Measurements from ENCODE around the gene PRPF6. TPM values are rescaled to one million over a fixed set of nuclear protein-coding genes. Genes with fewer than 3 reads are reported as not detected.

PRPF6 gene
- total RNA-seq, 2 donors from 2014 or later = 42.3 to 52.1 TPM

- Histone ChIP-seq H3K4me1 (peaks cover 7% of the 10 kb centered on the region), H3K27ac (no peak overlapping the region), H3K4me3 (no peak overlapping the region), H3K27me3 (no peaks in the 10 kb centered on the region), H3K36me3 (replicated peaks in 1 of 2; ENCODE audit: insufficient read depth in 1 of 2, low read depth in 2 of 2) (peaks cover 11 to 41% of the 10 kb centered on the region in 2 donors), H3K9me3 (no peaks in the 10 kb centered on the region)
- ATAC-seq (no peak), DNase-seq (no peak)
- intact Hi-C loops (cut with DNase I) = no loop called here
- no peak for TF ChIP-seq POLR2A (IDR thresholded peaks at IDR 0.05)
- TF ChIP-seq CTCF (IDR thresholded peaks at IDR 0.05) = no peak
- WGBS, 2 donors = 91 to 95% methylated on average over 30 to 37 of the region's 38 CpGs
Observed at GRCh38 chr20:64029293-64030117, 48.6 kb downstream of the PRPF6 start.

- no peak overlapping the region for H3K27ac ChIP-seq
- DNase-seq (no peak), ATAC-seq (no peak)
- intact Hi-C loops (cut with DNase I) = no loop called here
- TF ChIP-seq CTCF (IDR thresholded peaks at IDR 0.05) (no peak), POLR2A (IDR thresholded peaks at IDR 0.05) (no peak)
- peaks cover 11 to 34% of the 10 kb centered on the region in 2 donors for H3K36me3 ChIP-seq (replicated peaks in 1 of 2; ENCODE audit: insufficient read depth in 1 of 2, low read depth in 2 of 2)
- 85 to 92% methylated on average over 10 to 20 of the region's 20 CpGs for WGBS, 2 donors
- no peaks in the 10 kb centered on the region for H3K4me1 ChIP-seq
- no peak overlapping the region for H3K4me3 ChIP-seq
- H3K9me3 ChIP-seq = no peaks in the 10 kb centered on the region
- no peaks in the 10 kb centered on the region for H3K27me3 ChIP-seq
Observed at GRCh38 chr20:64030371-64031134, 49.6 kb downstream of the PRPF6 start.

- WGBS, 2 donors = 87 to 92% methylated on average over 4 to 18 of the region's 19 CpGs
- no peak overlapping the region for H3K27ac ChIP-seq
- TF ChIP-seq POLR2A (IDR thresholded peaks at IDR 0.05) (no peak), CTCF (IDR thresholded peaks at IDR 0.05) (no peak)
- H3K9me3 ChIP-seq = no peaks in the 10 kb centered on the region
- H3K4me1 ChIP-seq = no peaks in the 10 kb centered on the region
- H3K27me3 ChIP-seq = no peaks in the 10 kb centered on the region
- H3K4me3 ChIP-seq = no peak overlapping the region
- DNase-seq (no peak), ATAC-seq (no peak)
- peaks cover 10 to 23% of the 10 kb centered on the region in 2 donors for H3K36me3 ChIP-seq (replicated peaks in 1 of 2; ENCODE audit: insufficient read depth in 1 of 2, low read depth in 2 of 2)
- intact Hi-C loops (cut with DNase I) = no loop called here
Observed at GRCh38 chr20:64031822-64032314, 50.9 kb downstream of the PRPF6 start.

- TF ChIP-seq CTCF (IDR thresholded peaks at IDR 0.05) = no peak
- TF ChIP-seq POLR2A (IDR thresholded peaks at IDR 0.05) = no peak
- Histone ChIP-seq H3K4me3 (no peak overlapping the region), H3K4me1 (peaks cover 8% of the 10 kb centered on the region), H3K36me3 (replicated peaks in 1 of 2; ENCODE audit: insufficient read depth in 1 of 2, low read depth in 2 of 2) (peaks cover 0 to 16% of the 10 kb centered on the region in 2 donors), H3K27ac (no peak overlapping the region), H3K9me3 (no peaks in the 10 kb centered on the region), H3K27me3 (no peaks in the 10 kb centered on the region)
- WGBS, 2 donors = 90 to 91% methylated on average over 21 to 23 of the region's 31 CpGs
- intact Hi-C loops (cut with DNase I) = no loop called here
- DNase-seq = no peak
- ATAC-seq = no peak
Observed at GRCh38 chr20:64032706-64033624, 52.0 kb downstream of the PRPF6 start.

Measured in body of pancreas (tissue), 4 donors.